ENCODE measurements around the gene NMD3.

GRCh38 chr3:161213644-161214043 lies 7.5 kb upstream of the NMD3 start:
- TF ChIP-seq CTCF (IDR thresholded peaks at IDR 0.05): no peak
- TF ChIP-seq POLR2AphosphoS5 (IDR thresholded peaks at IDR 0.05): no peak
- no peak for TF ChIP-seq POLR2A (IDR thresholded peaks at IDR 0.05)

Measured in stomach (tissue), 4 donors.